ENCODE measurements around the gene RAB3A.

RAB3A gene

GRCh38 chr19:18147396-18147795 lies 56.4 kb downstream of the RAB3A start:
- DNase-seq = no peak

Data from stimulated activated naive CD4-positive, alpha-beta T cell treated with Interleukin-2 at 50 U/mL for 16 hours (primary cell).